Right lobe of liver (tissue), 4 donors: Measurements from ENCODE around the gene INAFM2.

Experiments
- POLR2A ChIP-seq: fragments of 450-650 bp; IDR thresholded peaks from one replicate; pipeline ENCODE4 v1.6.1; 2017; ENCODE audit warnings: antibody characterized with exemption, mild to moderate bottlenecking
- TF ChIP-seq, protein P1 (sequence below), 4 donors: fragments of 200-600 bp in 3 of 4; fragments of 450-650 bp in 1 of 4; IDR thresholded peaks; one replicate each; pipeline versions ENCODE4 v1.5.1 to v1.8.0; 2016 to 2022; ENCODE audit warnings: antibody characterized with exemption in 4 of 4, mild to moderate bottlenecking in 2 of 4
- donor health status: DM: no; HTN: no; CAD: no.
- donor health status: DM: no; HTN: no; CAD: no.
- donor health status: DM: no; HTN: yes; CAD: no.

DNA sequence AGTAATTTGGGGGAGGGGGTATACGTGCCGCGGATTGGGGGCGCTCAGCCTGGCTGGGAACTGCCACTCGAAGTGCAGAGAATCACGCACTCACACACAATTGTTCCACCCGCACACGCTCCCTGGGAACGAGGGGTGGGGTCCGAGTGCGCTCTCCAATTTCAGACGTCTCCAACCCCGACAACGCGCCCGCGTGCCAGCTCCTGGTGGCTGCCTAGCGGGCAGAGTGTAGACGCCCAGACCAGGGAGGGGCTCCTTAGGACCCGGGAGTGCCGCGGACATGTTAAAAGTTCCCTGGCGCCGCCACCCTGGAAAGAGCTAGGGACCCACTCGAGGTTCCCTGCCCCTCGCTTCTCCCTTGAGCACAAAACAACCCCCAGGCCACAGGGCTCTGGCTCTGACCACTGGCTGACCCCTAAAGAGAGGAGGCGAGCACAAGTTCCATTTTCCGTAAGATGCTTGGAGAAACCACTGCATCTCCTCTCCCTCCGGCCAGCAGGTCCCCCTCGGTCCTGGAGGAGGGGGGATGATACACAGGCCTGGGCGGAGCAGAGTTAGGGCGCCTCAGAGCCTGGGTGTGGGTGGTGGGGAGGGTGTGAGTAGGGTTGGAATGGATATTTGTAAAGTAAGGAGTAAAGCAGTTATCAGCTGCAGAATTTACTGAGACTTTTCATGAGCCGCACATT, 39.7 kb upstream of the INAFM2 start:
- TF ChIP-seq POLR2A, result no peak
- TF ChIP-seq, protein P1, sequence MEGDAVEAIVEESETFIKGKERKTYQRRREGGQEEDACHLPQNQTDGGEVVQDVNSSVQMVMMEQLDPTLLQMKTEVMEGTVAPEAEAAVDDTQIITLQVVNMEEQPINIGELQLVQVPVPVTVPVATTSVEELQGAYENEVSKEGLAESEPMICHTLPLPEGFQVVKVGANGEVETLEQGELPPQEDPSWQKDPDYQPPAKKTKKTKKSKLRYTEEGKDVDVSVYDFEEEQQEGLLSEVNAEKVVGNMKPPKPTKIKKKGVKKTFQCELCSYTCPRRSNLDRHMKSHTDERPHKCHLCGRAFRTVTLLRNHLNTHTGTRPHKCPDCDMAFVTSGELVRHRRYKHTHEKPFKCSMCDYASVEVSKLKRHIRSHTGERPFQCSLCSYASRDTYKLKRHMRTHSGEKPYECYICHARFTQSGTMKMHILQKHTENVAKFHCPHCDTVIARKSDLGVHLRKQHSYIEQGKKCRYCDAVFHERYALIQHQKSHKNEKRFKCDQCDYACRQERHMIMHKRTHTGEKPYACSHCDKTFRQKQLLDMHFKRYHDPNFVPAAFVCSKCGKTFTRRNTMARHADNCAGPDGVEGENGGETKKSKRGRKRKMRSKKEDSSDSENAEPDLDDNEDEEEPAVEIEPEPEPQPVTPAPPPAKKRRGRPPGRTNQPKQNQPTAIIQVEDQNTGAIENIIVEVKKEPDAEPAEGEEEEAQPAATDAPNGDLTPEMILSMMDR (IDR thresholded peaks at IDR 0.05), result no peak
